Measurements from ENCODE around the gene GPC6.

DNA sequence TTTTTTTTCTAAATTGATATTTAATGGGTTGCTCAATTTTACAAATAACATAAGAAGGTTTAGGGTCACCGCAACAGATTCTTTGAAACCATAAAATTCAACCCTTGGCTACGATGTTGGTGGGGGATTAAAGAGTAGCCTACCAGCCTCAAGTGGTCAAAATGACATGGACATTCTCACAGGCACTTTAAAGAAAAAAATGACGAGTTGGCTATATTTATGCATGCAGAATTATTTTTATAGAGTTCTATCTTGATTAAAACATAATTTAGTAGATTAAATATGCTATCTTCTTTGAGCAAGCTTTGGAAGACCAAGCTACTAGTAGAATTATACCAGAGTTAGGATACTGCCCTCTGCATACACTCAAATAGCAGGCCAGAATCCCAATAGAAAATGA is 959.9 kb downstream of the GPC6 start:
- no peak for TF ChIP-seq CTCF (IDR thresholded peaks at IDR 0.05)
- no peak for TF ChIP-seq POLR2A (IDR thresholded peaks at IDR 0.05)
